A549 (cell line): ENCODE measurements around the gene HAO2. TPM values are rescaled to one million over a fixed set of nuclear protein-coding genes. Genes with fewer than 3 reads are reported as not detected.

Experiments
- ATAC-seq, 2 experiments: fragments of 200-7000 bp in 1 of 2; fragments of >200 bp in 1 of 2; cut with Nextera tagmentation in 1 of 2; cut with Tn5 transposase in 1 of 2; 3 replicates each; pipeline versions ENCODE4 v1.8.0 to v1.9.1; 2018 to 2020; ENCODE audit warnings: mild to moderate bottlenecking in 1 of 2, moderate library complexity in 1 of 2
- CTCF ChIA-PET: fragments of 300-600 bp; sonication (Branson Sonifier 250); formaldehyde crosslinking; extraction: SDS; loops from one replicate; lab custom pipeline; 2021; ENCODE audit warnings: antibody characterized with exemption, inconsistent platforms; lab: Yijun Ruan, JAX
- POLR2A ChIA-PET: fragments of 350-600 bp; formaldehyde crosslinking; extraction: SDS; loops from one replicate; lab custom pipeline; 2021; ENCODE audit warnings: antibody characterized with exemption, inconsistent platforms; lab: Yijun Ruan, JAX
- DNase-seq, 2 experiments: peaks; one replicate each; pipeline versions ENCODE4 v3.0.0 to v3.0.0-alpha.2; 2011 to 2016; ENCODE audit warnings: low read depth in 1 of 2, low spot score in 1 of 2
- FAIRE-seq: peaks from 2 replicates; lab custom pipeline; 2011; peaks lifted over from hg19 to GRCh38; lab: Jason Lieb, UNC
- H3K27ac ChIP-seq, 2 experiments: fragments of >200 bp; sonication (Bioruptor Twin); formaldehyde crosslinking; 3 replicates each; pipeline ENCODE4 v1.5.1; 2016 to 2017
- H3K4me1 ChIP-seq: fragments of >200 bp; sonication (Bioruptor Twin); formaldehyde crosslinking; 3 replicates; pipeline ENCODE4 v1.6.1; 2016
- H3K4me2 ChIP-seq: fragments of >200 bp; sonication (Bioruptor Twin); formaldehyde crosslinking; 3 replicates; pipeline ENCODE4 v1.6.1; 2016
- H3K4me3 ChIP-seq: fragments of >200 bp; sonication (Bioruptor Twin); formaldehyde crosslinking; 3 replicates; pipeline ENCODE4 v1.5.1; 2016
- H3K9me3 ChIP-seq: fragments of >200 bp; sonication (Bioruptor Twin); formaldehyde crosslinking; 3 replicates; pipeline ENCODE4 v1.6.1; 2016
- CBX2 ChIP-seq: fragments of 200-600 bp; sonication (generic); IDR thresholded peaks from 2 replicates; pipeline ENCODE4 v1.6.1; 2016; ENCODE audit warnings: low read depth, mild to moderate bottlenecking, borderline replicate concordance
- CBX8 ChIP-seq: fragments of 200-600 bp; sonication (generic); IDR thresholded peaks from 2 replicates; pipeline ENCODE4 v1.6.1; 2016
- CHD2 ChIP-seq: fragments of 150-350 bp; IDR thresholded peaks from 2 replicates; pipeline ENCODE4 v1.6.1; 2014; ENCODE audit warnings: low read length; ENCODE audit not compliant: partially characterized antibody
- CHD4 ChIP-seq: fragments of 200-600 bp; sonication (generic); IDR thresholded peaks from 2 replicates; pipeline ENCODE4 v1.6.1; 2016; ENCODE audit warnings: antibody characterized with exemption, mild to moderate bottlenecking, borderline replicate concordance
- ESRRA ChIP-seq: fragments of 150-350 bp; IDR thresholded peaks from 2 replicates; pipeline ENCODE4 v1.6.1; 2014; ENCODE audit warnings: mild to moderate bottlenecking, low read length, borderline replicate concordance
- FOSB ChIP-seq: fragments of 250-450 bp; sonication (Bioruptor Pico); IDR thresholded peaks from 2 replicates; pipeline ENCODE4 v1.5.0; 2020; ENCODE audit warnings: mild to moderate bottlenecking, moderate library complexity
- HDAC2 ChIP-seq: fragments of 200-600 bp; sonication (generic); IDR thresholded peaks from 2 replicates; pipeline ENCODE4 v1.6.1; 2016
- HOXA7 ChIP-seq: fragments of 250-450 bp; sonication (Bioruptor Pico); IDR thresholded peaks from 2 replicates; pipeline ENCODE4 v1.5.0; 2020; ENCODE audit warnings: mild to moderate bottlenecking, moderate library complexity
- JUN ChIP-seq, 2 experiments: fragments of >200 bp; sonication (Bioruptor Twin); formaldehyde crosslinking; IDR thresholded peaks; 2 replicates in 1 of 2; 3 replicates in 1 of 2; pipeline ENCODE4 v1.6.1; 2016 to 2017
- KDM1A ChIP-seq: fragments of 200-600 bp; sonication (generic); IDR thresholded peaks from 2 replicates; pipeline ENCODE4 v1.6.1; 2016; ENCODE audit warnings: low read depth, mild to moderate bottlenecking
- MYC ChIP-seq: IDR thresholded peaks from 2 replicates; pipeline ENCODE4 v1.6.1; 2012; ENCODE audit warnings: mild to moderate bottlenecking, inconsistent platforms, low read length, improper control_type of control experiment, borderline replicate concordance
- NPAS2 ChIP-seq: fragments of 250-450 bp; sonication (Bioruptor Pico); IDR thresholded peaks from 2 replicates; pipeline ENCODE4 v1.8.0; 2022; ENCODE audit warnings: mild to moderate bottlenecking, moderate library complexity, borderline replicate concordance
- RAD21 ChIP-seq, 2 experiments: fragments of >200 bp in 1 of 2; sonication (Bioruptor Twin) in 1 of 2; formaldehyde crosslinking in 1 of 2; IDR thresholded peaks in 1 of 2; conservative IDR thresholded peaks in 1 of 2; 2 replicates in 1 of 2; 3 replicates in 1 of 2; pipeline ENCODE4 v1.6.1; 2012 to 2018; ENCODE audit warnings: inconsistent platforms in 1 of 2
- RCOR1 ChIP-seq: fragments of 150-350 bp; IDR thresholded peaks from 2 replicates; pipeline ENCODE4 v1.6.1; 2014; ENCODE audit warnings: antibody characterized with exemption, low read length, low read depth
- TFCP2L1 ChIP-seq: fragments of 250-450 bp; sonication (Bioruptor Pico); IDR thresholded peaks from 2 replicates; pipeline ENCODE4 v1.5.0; 2021; ENCODE audit warnings: mild to moderate bottlenecking
- ZC3H11A ChIP-seq: fragments of 450-650 bp; IDR thresholded peaks from 2 replicates; pipeline ENCODE4 v1.6.1; 2014; ENCODE audit warnings: antibody characterized with exemption, mild to moderate bottlenecking
- ZFP36 ChIP-seq: fragments of 450-650 bp; IDR thresholded peaks from 2 replicates; pipeline ENCODE4 v1.6.1; 2014; ENCODE audit warnings: borderline replicate concordance; ENCODE audit not compliant: partially characterized antibody
- WGBS: methylation state at CpG from one replicate; pipeline ENCODE4 v1.1.6; 2017; ENCODE audit errors: missing lambda C conversion rate; 5-methylcytosine and 5-hydroxymethylcytosine counted together
- polyA plus RNA-seq, 4 experiments: library from polyadenylated mRNA; depleted of rRNA in 3 of 4; stranded (reverse); fragments of >200 nt; fragmentation: RNase III in 1 of 4; extraction: RNeasy Plus Mini Kit Qiagen cat#74134 plus additional on column Dnase treatment in 1 of 4; gene quantifications; 2 replicates in 3 of 4; 3 replicates in 1 of 4; pipeline ENCODE4 v1.2.3, GENCODE V29; 2011 to 2017
- TF ChIP-seq, protein P1 (sequence below): fragments of 150-350 bp; IDR thresholded peaks from 2 replicates; pipeline ENCODE4 v1.6.1; 2014; ENCODE audit warnings: low read depth, mild to moderate bottlenecking, low read length
- TF ChIP-seq, protein P2 (sequence below): fragments of 450-650 bp; IDR thresholded peaks from 2 replicates; pipeline ENCODE4 v1.6.1; 2014; ENCODE audit warnings: antibody characterized with exemption

The HAO2 gene
- polyA plus RNA-seq, 2 of the 4 experiments (the other 2 are of a cell fraction), result 0.05 to 0.10 TPM

DNA sequence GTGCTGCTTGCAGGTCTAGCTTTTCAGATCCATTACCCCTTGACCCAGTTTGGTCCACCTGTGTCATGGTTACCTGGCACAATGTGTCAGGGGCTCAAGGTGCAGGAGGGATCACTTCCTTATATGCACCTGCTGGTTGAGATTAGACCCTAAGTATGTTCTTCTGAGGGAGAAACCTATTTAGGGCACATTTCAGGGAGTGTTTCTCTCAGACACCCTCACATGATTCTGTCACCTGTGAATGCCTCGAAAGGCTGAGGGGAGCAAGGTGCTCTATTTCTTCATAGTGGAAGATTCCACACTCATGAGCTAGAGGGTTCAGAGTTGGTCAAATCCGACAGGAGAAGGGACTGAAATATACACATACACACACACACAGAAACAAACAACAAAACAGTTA, 61.9 kb downstream of the HAO2 start (continued):
- TF ChIP-seq, protein P1, sequence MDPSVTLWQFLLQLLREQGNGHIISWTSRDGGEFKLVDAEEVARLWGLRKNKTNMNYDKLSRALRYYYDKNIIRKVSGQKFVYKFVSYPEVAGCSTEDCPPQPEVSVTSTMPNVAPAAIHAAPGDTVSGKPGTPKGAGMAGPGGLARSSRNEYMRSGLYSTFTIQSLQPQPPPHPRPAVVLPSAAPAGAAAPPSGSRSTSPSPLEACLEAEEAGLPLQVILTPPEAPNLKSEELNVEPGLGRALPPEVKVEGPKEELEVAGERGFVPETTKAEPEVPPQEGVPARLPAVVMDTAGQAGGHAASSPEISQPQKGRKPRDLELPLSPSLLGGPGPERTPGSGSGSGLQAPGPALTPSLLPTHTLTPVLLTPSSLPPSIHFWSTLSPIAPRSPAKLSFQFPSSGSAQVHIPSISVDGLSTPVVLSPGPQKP, result no peak
- TF ChIP-seq HOXA7 (CRISPR knock-in tag), result no peak

DNA sequence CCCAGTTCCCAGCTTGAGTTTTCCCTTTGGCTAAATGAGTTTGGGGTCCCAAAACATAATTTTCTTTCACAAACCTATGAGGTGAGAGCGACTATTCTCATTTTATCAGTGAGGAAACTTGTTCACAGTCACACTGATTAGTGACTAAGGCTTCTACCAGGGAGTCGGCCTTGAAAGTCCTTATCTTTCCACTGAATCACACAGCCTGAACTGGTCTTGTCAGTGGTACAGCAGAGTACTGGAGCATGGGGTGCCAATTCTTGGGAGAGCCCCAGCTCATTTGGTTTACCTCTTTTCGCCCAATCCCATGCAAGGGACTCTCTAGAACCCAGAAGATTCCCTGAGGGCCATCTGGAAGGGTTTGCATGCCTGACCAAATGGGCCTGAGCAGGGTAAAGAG, 63.3 kb downstream of the HAO2 start:
- Histone ChIP-seq H3K4me1 (no peaks in the 10 kb centered on the region), H3K4me2 (no peak overlapping the region), H3K9me3 (no peaks in the 10 kb centered on the region), H3K4me3 (no peak overlapping the region), H3K27ac (no peak overlapping the region)
- ChIA-PET CTCF (no interaction called here), POLR2A (no interaction called here)
- ATAC-seq (no peak), FAIRE-seq (no peak), DNase-seq (no peak)
- whole genome bisulfite sequencing, result 14% methylated on average over 3 of the region's 3 CpGs
- no peak for TF ChIP-seq CHD2
- TF ChIP-seq RCOR1, result no peak
- TF ChIP-seq FOSB (CRISPR knock-in tag), result no peak
- TF ChIP-seq, protein P1, result no peak
- TF ChIP-seq CBX8, result no peak
- TF ChIP-seq ESRRA, result no peak
- TF ChIP-seq KDM1A, result no peak
- no peak for TF ChIP-seq CHD4

DNA sequence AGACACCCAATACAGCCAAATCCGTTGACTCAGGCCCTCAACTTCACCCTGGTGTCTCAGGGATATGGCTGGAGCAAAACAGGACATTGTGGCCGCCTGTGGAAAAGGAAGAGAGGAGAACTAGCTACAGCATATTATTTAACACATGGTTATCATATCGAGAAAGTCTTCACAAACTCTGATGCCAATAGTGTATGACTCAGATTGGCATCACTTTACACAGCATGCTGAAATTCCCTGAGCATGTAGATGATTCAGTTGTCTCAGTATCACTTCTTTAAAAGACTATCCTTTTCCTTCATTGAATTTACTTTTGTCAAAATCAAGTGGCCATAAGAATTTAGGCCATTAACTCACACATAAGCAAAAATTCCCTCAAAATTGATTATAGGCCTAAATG, 66.5 kb downstream of the HAO2 start:
- ATAC-seq (no peak), FAIRE-seq (no peak)
- ChIA-PET CTCF (no interaction called here), POLR2A (no interaction called here)
- Histone ChIP-seq H3K4me3 (no peak overlapping the region), H3K4me2 (no peak overlapping the region), H3K4me1 (no peaks in the 10 kb centered on the region), H3K27ac (no peak overlapping the region)
- WGBS, result 3% methylated on average over 3 of the region's 3 CpGs
- TF ChIP-seq RAD21 (conservative IDR thresholded peaks at IDR 0.05 in 1 of 2, IDR thresholded peaks at IDR 0.05 in 1 of 2) (no peak), ZFP36 (no peak), JUN (IDR thresholded peaks at IDR 0.05) (no peak), TFCP2L1 (CRISPR knock-in tag) (no peak), HDAC2 (no peak), CHD2 (no peak), CBX8 (no peak), NPAS2 (no peak), CBX2 (no peak), MYC (no peak)
- TF ChIP-seq, protein P2, sequence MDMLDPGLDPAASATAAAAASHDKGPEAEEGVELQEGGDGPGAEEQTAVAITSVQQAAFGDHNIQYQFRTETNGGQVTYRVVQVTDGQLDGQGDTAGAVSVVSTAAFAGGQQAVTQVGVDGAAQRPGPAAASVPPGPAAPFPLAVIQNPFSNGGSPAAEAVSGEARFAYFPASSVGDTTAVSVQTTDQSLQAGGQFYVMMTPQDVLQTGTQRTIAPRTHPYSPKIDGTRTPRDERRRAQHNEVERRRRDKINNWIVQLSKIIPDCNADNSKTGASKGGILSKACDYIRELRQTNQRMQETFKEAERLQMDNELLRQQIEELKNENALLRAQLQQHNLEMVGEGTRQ, result no peak
- TF ChIP-seq, all 56 proteins: peak for 0
- DNase-seq, result no peak
- no peaks in the 10 kb centered on the region for H3K9me3 ChIP-seq

DNA sequence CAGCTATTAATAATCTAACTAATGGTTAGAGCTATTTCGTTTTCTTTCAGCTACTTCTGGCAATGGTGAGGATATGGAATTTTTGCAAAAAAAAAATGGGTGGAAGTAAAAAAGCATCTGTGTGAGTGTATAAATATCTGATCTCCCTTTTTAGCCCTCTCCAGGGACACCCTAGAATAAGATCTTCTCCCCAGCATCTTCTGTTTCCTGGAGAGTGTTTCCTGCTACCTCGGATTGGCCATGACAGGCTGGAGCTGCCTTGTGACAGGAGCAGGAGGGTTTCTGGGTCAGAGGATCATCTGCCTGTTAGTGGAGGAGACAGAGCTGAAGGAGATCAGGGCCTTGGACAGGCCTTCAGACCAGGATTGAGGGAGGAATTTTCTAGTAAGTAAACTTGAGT, 70.2 kb downstream of the HAO2 start:
- POLR2A ChIA-PET, result no interaction called here
- no peak overlapping the region for H3K4me2 ChIP-seq
- no peak overlapping the region for H3K4me3 ChIP-seq
- CTCF ChIA-PET, result no interaction called here
- 0% methylated on average over 2 of the region's 2 CpGs for WGBS
- FAIRE-seq (no peak), DNase-seq (no peak), ATAC-seq (no peak)
- no peaks in the 10 kb centered on the region for H3K9me3 ChIP-seq
- no peaks in the 10 kb centered on the region for H3K4me1 ChIP-seq
- no peak overlapping the region for H3K27ac ChIP-seq
- TF ChIP-seq ZC3H11A, result no peak
- TF ChIP-seq, protein P2, result no peak
- TF ChIP-seq NPAS2, result no peak
